ENCODE measurements around the gene MB21D2.
A peak's percentile ranks its signal among the peaks of the same experiment; 100 is the strongest.
"Not testable (repeated sequence)": the region's sequence is repeated elsewhere in the genome, so short reads cannot be mapped to it uniquely, and the experiment has no call there.

The MB21D2 gene

DNA sequence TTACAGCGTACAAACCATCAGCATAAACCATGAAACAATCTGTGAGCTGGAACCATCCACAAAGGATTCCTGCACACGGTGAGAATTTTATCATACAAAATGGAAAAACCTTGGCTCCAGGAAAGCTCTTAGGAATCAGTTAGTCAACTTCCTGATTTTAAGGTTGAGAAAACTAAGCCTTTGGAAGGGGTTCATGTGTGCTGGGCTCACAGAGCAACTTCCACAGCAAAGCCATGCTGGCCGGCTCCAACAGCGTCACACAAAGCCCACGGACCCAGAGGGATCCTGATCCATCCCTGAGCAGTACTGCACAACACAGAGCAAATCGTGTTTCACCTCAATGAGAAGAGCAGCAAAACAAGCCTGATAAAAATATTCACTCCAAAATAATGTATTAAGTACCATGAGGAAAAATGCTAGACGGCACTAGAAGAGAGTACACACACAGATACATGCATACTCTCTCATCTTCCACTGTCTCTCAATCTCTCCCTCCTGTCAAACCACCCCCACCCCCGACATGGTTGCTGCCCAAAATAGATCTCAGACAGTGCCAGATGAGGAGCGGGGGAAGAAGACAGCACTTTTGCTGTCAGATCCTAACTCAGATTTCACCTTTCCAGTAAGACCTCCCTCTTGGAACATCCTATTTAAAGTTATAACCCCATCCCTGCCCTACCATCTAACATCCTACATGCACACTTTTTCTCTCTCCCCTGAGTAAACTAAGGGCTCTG, 58.6 kb downstream of the MB21D2 start:
- DNase-seq: no peak

DNA sequence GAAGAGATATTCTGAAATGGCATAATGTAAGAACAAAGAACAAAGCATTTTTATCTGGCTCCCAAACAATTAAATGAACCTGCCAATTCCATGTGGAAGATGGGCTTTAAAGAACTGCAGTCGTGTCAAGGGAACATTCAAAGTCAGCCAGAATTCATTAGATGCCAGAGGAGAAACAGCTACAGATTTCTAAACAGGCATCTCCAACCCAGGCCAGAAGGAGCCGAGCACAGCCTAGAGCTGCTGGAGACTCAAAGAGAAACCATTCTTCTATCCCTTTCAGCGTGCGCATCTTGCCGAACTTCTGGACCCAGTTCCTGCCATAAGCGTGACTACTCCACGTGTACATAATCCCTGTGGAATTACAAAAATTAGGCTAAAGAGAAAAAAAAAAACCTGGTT, 60.4 kb downstream of the MB21D2 start:
- no peak for DNase-seq

DNA sequence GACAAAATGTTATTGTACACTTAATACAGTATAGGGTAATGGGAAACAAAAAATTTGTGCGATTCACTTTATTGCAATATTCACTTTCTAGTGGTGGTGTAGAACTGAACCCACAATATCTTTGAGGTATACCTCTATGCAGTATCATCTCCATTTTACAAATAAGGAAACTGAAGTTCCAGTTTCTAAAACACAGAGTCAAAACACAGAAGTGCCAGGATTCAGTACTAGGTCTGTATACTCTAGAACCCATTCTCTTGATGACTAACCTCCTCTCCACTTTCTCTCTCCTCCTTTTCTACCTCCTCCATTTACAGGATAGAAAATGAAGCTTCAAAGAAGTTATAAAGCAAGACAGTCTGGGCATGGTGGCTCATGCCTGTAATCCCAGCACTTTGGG, 62.2 kb downstream of the MB21D2 start:
- DNase-seq: no peak

DNA sequence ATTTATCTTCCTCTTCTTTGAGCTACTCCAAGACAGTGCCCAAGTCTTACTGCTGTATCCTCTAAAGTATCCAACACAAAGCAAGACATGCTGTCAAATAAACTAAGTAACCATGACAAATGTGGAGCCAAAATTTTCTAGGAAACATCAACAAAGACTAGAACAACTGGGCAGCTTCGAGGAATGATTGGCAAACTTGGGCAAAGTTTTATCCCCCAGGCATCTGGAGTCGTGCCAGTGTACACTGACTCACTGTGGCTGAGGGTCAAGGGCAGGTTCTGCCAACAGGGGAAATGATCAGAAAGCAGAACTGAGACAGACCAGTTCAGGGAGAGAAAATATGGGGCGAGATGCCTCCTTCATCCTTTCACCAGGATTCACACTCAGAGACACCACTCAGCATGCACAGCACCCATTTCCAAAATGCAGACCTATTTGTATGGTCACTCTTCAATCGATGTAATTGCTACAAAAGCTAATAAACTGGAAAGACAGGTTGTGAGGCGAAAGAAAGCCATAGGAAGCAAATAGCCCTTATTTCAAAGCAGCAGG, 65.8 kb downstream of the MB21D2 start:
- DNase-seq: peak; percentile 81

DNA sequence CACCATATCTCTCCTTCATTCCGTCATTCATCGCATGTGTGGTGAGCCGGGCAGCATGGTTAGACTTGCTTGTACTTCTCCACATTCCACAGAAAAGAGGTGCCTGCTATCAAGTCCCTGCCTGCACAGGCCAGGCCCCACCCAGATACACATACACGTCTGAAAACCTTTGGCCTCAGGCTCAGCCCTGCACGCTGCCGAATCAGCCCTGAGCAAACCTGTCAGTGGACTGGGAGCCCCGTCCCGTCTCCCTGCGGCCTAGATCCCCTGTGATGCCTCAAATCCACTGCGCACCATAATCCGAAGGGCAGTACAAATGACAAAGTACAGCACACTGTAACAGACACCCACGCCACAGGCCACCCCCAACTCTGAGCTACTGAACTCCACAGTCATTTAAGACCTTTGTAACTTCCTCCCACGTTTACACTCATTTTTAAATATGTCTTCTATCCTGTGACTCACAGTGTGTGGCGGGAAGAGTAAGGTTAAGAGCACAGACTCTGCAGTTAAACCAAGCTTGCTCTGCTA, 67.1 kb downstream of the MB21D2 start:
- no peak for DNase-seq

DNA sequence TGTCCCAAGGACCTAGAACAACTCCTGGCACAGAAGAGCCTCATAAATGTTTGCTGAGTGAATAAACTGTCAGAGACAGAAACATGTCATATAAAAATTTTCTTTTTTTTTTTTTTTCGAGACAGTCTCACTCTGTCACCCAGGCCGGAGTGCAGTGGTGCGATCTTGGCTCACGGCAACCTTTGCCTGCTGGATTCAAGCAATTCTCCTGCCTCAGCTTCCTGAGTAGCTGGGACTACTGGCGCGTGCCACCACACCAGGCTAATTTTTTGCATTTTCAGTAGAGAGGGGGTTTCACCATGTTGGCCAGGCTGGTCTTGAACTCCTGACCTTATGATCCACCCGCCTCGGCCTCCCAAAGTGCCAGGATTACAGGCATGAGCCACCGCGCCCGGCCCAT, 67.8 kb downstream of the MB21D2 start:
- not testable (repeated sequence) for DNase-seq

DNA sequence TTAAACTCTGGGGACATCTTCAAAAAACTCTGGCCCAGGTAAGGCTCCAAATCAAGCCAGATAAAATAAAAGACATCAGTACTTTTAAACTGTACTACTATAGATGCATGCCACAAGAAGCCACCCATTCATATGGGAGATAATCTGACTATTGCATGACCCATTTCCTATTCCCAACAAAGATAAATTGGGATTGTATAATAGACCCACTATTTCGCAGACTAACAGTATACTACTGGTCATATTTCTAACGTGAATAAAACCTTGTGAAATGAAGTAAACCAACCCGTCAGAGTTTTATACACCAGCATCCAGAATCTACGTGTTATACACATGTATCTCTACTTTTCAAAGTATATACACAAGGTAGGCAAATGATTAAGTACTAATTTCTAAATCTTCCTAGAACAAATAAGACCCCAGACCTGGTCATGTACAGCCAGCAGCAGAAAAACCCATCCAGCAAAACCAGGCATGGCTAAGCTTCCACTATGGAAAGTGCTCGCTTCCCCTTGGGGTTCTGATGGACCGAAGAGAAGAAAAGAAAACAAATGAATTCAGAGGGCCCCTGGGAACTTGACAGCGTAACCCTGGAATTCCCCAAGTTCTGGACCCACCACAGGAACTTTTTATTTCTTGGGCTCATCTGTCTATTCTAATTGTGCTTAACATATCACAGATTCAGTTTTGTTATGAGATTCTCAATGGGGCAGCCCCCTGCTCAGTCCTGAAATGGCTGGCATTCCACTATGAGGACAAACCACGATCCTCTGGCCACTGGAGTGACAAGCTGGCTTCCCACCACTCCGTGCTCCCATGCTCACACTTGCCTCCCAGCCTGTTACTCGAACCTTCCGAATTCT, 69.1 kb downstream of the MB21D2 start:
- no peak for DNase-seq

DNA sequence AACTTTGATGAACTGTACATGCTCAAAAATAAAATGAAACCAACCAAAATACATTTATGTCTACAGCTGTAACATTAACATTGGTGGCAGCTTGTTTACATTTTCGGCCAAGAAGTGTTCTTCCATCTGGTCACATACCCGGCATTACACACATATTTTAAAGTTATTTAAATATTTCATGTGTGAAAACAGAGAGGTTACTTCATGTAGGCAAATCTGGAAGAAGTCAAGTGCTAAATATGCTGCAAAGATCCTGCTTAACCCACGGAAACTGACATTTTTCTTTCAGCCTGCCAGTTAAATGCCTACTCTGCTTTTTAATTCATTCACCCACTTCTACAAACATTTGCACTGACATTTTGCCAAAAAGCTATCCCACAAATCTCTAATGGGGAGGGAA, 69.7 kb downstream of the MB21D2 start:
- DNase-seq: no peak

DNA sequence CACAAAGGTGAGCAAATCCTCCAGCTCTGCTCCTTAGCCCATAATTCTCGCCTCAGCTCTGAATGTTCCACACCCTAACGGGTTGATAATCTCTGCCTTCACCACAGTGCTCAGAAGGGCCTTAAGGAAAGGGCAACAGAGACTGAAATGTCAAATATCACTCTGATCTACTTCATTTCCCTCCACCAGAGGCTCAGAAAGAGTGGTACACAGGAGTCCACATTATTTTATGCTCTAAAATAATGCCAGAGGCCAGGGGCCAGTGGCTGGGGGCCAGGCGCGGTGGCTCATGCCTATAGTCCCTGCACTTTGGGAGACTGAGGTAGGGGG, 72.2 kb downstream of the MB21D2 start:
- no peak for DNase-seq

DNA sequence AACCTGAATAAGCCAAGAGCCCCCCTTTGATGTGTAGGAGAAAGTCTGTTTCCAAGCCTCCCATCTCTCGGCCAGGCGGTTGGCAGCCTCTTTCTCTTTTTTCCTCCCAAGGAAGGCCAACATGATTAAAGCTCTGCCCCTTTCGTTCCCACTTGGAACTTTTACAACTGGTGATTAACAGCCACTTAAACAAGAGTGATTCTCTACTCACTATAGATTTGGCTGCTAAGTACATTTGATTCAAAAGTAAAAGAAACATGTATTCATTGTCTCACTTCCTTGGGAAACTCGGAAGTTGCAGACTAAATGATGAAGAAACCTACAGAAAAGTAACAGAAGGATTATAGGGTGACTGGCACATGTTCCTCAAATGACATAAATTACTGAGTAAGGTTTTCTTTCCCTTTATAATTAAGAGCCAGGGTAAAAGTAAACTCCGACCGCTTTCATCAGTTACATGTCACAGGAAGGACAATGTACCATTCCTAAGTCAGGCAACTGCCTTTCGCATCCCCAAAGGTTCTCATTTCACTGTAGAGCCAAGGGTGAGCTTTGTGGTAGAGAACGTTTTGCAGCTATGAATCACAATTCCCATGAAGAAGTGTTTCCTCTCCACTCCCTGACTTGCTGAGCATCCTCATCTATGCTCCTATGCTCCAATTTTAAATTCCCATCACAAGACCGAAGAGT, 72.7 kb downstream of the MB21D2 start:
- DNase-seq: no peak

DNA sequence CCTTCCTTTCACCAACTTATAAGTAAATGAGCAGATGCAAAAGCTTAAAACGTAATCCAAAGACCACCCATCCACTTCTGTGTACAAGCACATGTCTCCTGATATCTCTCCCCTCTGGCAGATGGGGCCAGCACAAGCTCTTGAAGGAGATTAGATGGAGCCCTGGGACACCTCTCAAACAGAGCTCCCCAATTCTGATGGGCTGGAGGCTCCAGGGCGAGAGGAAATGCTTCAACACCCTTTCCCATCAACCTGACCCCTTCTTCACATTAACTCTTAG, 73.2 kb downstream of the MB21D2 start:
- no peak for DNase-seq

DNA sequence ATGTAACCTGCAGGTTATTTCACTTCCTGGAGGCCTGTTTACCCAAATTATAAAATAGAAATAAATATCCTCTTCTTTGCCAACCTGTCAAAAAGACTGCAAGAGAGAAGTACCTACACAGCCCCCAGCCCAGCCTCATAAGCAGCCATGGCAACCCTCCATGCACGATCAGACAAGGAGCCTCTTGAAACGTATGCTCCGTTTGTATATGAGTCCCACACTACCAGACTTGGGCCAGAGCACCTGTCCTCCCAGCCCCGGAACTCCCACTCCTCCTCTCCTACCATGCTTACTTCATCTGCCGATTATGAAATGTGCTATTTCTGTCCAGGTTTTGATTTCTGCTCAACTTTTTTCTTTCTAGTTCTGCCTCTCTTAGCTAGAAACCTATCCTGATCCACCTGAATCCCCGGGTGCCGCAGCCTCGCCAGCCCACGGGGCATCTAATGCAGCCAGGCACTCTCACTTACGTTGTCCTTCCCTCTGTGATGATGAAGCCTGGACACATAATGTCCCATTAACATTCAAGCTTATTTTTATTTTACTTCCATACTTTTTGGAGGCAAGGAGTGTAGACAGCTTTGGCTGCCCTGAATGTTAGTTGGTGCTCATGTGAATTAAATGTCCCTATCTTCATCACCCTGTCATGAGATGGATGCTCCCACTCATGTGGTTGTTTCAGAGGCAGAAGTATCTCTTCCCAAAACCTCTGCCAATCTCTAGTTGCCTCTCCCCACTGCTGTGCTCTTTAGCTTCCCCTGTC, 73.8 kb downstream of the MB21D2 start:
- DNase-seq: no peak

DNA sequence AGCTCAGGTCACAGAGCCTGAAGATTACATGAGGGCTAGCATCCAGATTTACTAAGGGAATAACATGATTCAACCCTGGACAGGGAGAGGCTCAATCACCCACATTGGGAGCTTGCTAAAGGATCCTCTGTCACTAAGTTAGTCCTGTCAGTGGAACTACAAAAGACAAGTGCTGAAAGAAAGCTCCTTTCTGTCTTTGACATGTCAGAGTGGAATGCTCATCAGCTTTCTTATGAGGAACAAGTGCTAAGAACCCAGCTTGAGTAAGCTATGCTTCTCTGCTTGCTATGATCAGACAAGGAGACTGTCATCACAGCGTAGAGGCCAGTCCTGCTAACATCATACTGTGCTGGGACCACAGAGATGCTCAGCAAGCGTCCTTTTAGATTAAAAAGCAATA, 74.5 kb downstream of the MB21D2 start:
- no peak for DNase-seq

DNA sequence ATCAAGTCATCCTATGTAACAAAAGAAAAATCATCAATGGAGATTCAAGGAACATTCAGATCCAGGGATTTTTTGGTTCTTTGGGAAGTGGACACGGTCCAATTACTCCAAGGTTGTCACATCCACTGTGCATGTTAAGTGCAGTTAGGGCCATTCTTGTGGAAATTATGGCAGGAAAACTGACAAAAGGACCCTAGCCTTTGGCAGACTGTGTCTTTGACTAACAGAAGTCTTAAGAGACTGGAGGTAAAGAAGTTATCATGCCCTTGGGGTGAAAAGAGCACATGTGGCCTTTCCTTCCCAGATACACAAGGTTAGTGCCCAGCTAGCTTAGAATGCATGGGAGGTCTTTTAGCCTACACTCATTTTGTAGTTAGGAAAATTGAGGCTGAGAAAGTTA, 74.9 kb downstream of the MB21D2 start:
- DNase-seq: no peak

DNA sequence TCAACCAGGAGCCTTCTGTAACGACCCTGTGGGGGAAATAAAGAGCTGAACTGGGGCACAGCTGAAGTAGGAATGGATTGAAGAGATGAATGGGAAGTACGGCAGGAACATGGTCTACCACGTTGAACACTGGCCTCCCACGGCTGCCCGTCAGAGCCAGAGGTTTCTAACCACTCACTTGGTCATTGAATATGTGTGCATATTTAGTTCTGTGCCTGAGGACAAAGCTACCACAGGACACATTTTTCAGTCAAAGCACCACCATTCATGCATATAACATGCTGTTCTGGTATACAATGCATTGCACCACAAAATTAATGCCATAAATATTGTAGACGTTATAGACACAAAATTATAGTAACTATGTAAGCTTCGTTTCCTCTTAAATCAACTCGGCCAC, 75.5 kb downstream of the MB21D2 start:
- DNase-seq: no peak

DNA sequence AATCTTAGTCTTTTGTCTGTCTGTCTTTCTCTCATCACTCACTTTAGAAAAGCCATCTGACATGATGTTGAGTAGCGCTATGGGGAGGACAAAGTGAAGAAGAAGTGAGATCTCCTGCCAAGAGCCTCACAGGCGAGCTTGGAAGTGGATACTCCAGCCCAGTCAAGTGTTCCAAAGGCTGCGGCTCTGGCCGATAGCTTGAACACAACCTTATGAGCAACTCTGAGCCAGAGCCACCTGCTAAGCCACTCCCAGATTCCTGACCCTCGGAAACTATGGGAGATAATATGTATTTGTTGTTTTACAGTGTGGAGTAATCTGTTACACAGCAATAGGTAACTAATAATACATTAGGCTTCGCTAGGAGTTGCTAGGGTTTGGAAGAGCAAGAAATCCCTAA, 76.2 kb downstream of the MB21D2 start:
- no peak for DNase-seq

DNA sequence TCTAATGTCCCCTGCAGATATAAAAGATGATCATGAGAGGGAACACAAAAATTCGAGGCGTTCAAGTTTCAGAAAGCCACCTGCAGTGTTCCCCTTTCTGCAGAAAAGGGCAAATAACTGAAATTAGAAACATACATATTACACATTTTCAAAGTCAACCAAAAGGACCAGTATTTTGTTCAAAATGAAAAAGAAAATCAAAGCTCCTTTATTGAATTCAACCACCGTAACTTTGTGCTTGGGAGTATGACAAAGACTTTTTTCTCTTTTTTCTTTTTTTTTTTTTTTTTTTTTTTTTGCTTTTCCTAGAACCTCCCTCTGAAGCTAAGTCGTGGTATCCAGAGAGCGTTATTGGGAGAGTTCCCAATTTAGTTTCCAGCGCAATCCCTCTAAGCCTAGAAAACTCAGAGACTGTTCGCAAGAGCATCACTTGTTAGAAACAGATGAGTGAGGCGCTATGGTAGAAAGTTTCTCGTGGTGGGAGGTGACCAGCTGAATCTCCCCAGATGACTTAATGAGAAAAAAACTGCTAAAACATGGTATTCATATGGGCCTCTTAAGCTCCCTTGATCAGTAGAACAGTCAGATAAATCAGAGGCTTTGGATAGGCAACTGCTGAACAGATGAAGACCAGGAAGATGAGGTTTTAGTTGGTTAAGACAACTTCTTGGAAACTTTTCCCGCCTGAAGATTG, 77.4 kb downstream of the MB21D2 start:
- no peak for DNase-seq

DNA sequence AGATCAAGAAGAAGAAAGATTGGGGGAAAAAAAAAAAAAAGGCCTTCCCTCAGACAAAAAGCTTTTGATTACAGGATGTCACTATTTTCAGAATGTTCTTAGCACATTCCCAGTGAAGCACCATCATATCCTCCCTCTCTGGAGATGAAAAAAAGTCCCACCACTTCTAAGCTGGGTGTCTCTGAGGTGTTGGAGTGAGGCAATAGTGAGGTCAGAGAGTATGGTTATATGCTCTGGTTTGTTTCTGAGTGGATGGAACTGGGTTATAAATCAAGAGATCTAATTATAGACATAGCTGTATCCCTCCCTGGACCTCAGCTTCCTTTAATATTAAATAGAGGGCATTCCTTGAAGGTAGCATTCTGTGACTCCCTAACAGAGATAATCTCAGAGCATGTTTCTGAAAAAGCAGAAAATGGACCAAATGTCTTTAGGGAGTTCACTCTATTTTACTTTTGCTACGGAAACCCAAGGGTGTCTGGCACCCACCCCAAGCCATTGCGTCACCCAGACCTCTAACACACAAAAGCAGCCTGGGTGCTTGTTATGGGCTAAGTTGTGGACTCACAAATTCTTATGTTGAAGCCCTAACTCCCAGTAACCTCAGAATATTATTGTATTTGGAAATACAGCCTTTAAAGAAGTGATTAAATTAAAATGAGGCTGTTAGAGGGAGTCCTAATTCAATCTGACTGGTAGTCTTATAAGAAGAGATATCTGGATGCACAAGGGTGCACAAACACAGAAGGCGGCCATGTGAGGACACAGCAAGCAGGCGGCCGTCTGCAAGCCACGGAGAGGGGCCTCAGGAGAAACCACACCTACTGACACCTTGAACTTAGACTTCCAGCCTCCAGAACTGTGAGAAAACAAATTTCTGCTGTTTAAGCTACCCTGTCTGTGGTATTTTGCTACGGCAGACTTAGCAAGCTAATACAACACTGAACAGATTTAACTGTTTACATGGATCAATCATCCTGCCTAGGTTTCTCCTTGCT, 81.5 kb downstream of the MB21D2 start:
- DNase-seq: no peak

DNA sequence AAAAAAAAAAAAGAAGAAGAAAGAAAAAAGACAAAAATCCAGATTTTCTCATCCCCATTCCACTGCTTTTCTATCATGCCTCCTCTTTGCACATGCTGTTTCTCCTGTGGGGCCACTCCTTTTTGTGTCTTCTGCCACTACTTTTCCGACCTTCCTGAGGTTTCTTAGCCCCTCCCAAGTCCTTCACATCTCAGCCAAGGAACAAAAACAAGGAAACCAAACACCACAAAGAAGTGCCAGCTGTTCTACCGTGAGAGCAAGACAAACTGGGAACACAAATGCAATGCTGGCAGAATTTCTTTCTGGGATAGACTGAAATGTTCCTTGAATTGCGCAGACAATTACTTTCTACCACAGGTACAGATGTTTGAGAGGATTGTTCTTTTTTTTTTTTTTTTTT, 83.2 kb downstream of the MB21D2 start:
- no peak for DNase-seq

DNA sequence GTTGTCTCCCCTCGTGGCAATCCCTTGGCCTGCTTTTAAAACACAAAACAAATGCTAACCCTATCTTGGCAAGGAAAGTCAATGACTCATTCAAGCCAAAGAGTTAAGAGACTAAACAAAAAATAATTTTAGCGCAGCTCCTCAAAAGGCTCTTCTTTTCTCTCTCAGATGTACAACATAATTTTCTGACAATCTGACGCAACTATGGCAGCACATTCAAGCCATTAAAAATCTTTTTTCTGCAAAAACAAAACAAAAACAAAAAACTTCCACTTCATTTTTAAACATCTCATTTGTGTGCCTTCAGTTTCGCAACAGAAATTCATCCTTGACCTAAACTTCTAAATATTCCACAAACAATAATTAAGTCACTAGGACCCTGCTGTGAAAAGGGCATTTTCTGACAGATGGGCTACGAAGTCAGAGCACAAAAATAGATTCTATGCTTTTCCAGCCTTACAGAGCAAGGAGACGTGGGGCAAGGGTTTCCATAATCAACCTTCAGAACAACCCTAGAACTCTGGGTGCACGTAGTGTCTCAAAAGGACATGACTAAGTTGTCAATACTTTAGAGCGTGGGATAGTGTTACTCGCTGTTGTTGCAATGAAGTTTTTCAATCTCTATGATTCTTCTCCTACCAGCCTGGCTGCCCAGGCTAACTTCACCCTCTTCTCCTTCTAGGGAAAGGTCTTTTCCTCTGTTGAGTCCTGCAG, 84.3 kb downstream of the MB21D2 start:
- DNase-seq: no peak

Data from COR-L47 (cell line).